Activated T-helper 17 cell treated with anti-CD3 and anti-CD28 coated beads, Interleukin-2, amount 50 U/mL, for 72 hours (primary cell): ENCODE results near the gene IMMP1L. TPM values are rescaled to one million over a fixed set of nuclear protein-coding genes. Genes with fewer than 3 reads are reported as not detected.

Experiments used
- ATAC-seq: fragments of 150-1000 bp; cut with Tn5 transposase; replicated peaks from 2 replicates; pipeline ENCODE4 v1.10.0; 2021; ENCODE audit warnings: mild to moderate bottlenecking, moderate library complexity
- H3K27ac Mint-ChIP-seq: one replicate; pipeline ENCODE4 v1.8.0; 2022; ENCODE audit warnings: mixed read lengths
- H3K27me3 Mint-ChIP-seq: one replicate; pipeline ENCODE4 v1.8.0; 2022; ENCODE audit warnings: mixed read lengths
- H3K36me3 Mint-ChIP-seq: one replicate; pipeline ENCODE4 v1.8.0; 2022; ENCODE audit warnings: low read depth, mild to moderate bottlenecking, mixed read lengths
- H3K4me1 Mint-ChIP-seq: one replicate; pipeline ENCODE4 v1.8.0; 2022; ENCODE audit warnings: mixed read lengths
- H3K4me3 Mint-ChIP-seq: one replicate; pipeline ENCODE4 v1.8.0; 2022; ENCODE audit warnings: mild to moderate bottlenecking, mixed read lengths
- H3K9me3 Mint-ChIP-seq: one replicate; pipeline ENCODE4 v1.8.0; 2022; ENCODE audit warnings: mixed read lengths
- total RNA-seq, 2 donors: library from RNA; stranded (reverse); gene quantifications; one replicate each; pipeline ENCODE4 v1.2.3, GENCODE V29; 2022

IMMP1L gene
- total RNA-seq, 2 donors from 2014 or later, result 16.4 to 24.5 TPM

DNA sequence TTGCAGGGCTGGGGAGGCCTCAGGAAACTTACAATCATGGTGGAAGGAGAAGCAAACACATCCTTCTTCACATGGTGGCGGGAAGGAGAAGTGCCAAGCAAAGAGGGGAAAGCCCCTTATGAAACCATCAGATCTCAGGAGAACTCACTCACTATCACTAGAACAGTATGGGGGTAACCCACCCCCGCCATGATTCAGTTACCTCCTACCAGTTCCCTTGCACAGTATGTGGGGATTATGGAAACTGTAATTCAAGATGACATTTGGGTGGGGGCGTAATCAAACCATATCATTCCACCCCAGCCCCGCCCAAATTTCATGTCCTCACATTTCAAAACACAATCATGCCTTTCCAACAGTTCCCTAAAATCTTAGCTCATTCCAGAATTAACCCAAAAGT is 16.2 kb downstream of the IMMP1L start:
- no peak overlapping the region for H3K4me3 Mint-ChIP-seq
- no peaks in the 10 kb centered on the region for H3K27me3 Mint-ChIP-seq
- ATAC-seq, result no peak
- H3K9me3 Mint-ChIP-seq, result no peaks in the 10 kb centered on the region
- no peak overlapping the region for H3K27ac Mint-ChIP-seq
- peaks cover 21% of the 10 kb centered on the region for H3K4me1 Mint-ChIP-seq
- peaks cover 47% of the 10 kb centered on the region for H3K36me3 Mint-ChIP-seq

DNA sequence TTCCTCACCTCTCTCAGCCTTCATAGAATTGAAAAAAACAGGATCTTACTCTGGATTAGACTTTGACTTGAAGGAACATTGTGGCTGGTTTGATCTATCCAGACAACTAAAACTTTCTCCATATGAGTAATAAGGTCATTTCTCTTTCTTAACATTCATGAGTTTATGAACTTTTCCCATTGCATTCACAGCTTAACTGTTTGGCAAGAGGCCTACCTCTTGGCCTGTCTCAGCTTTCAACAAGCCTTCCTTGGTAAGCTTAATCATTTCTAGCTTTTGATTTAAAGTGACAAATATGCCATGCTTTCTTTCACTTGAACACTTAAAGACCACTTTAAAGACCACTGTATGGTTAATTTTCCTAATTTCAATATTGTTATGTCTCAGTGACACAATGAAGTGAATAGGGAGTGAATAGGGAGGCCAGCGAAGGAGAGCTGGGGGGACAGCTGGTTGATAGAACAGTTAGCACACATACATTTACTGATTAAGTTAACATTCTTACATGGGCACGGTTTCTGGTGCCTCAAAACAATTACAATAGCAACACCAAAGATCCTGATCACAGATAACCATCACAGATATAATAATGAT is 17.0 kb downstream of the IMMP1L start:
- peak; percentile 35 for ATAC-seq
- Mint-ChIP-seq H3K9me3 (no peaks in the 10 kb centered on the region), H3K27ac (no peak overlapping the region), H3K4me3 (no peak overlapping the region), H3K36me3 (peaks cover 49% of the 10 kb centered on the region), H3K4me1 (peaks cover 21% of the 10 kb centered on the region), H3K27me3 (no peaks in the 10 kb centered on the region)

DNA sequence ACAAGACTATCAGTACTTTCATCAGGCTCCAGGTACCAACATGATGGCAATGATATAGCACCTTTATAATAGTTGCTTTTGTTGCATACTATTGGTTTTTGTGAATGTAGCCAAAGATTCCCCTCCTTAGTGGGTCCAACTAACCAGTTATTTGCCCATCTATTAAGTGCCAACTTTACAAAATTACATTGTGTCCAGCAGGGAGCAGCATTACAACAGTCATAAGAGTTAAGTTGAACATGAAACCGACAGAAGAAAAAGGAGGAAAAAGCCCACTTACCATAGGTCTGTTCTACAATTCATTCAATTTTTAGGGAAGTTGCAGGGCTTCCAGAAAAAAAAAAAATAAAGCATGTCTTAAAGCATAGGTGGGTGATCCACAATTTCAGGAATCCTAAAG is 21.6 kb downstream of the IMMP1L start:
- H3K4me3 Mint-ChIP-seq, result no peak overlapping the region
- no peaks in the 10 kb centered on the region for H3K27me3 Mint-ChIP-seq
- peaks cover 5% of the 10 kb centered on the region for H3K4me1 Mint-ChIP-seq
- H3K9me3 Mint-ChIP-seq, result no peaks in the 10 kb centered on the region
- no peak for ATAC-seq
- H3K36me3 Mint-ChIP-seq, result peaks cover 19% of the 10 kb centered on the region
- no peak overlapping the region for H3K27ac Mint-ChIP-seq

DNA sequence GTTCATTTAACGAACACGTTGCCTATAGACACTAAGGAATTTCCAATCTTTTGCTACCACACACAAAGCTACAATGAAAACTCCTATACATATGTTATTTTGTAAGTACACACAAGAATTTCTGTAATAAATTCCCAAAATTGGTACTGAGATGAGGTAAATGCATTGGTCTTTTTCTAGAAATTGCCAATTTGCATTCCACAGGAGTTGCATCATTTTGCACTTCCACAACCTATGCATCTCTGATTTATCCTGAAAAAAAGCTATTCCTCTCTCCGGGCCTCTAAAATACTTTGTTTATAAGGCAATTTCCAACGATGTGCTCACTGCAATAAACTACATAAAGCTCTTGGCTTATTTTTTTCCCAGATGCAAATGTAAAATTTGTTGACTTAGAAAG is 24.9 kb downstream of the IMMP1L start:
- Mint-ChIP-seq H3K36me3 (peaks cover 10% of the 10 kb centered on the region), H3K4me1 (no peaks in the 10 kb centered on the region), H3K27me3 (no peaks in the 10 kb centered on the region), H3K4me3 (no peak overlapping the region), H3K27ac (no peak overlapping the region), H3K9me3 (no peaks in the 10 kb centered on the region)
- no peak for ATAC-seq

DNA sequence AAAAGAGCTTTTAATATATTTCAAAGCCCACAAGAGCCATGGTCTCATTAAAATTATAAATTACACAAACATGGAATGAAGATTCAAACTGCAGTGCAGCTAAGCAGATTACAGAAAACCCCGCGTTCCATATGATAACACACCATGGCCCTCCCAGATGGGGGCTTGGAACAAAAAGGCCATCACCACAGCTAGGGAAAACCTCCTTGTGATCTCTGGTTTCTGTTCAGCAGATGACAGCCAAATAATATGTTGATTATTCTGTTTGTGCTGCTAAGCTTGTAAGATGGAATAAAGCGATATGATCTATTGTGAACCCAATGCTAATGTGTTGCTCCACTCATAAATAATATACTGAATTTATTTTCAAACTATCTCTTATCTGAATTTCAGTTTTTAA is 28.5 kb downstream of the IMMP1L start:
- H3K4me3 Mint-ChIP-seq, result no peak overlapping the region
- H3K36me3 Mint-ChIP-seq, result no peaks in the 10 kb centered on the region
- ATAC-seq, result no peak
- no peaks in the 10 kb centered on the region for H3K4me1 Mint-ChIP-seq
- H3K27me3 Mint-ChIP-seq, result no peaks in the 10 kb centered on the region
- no peak overlapping the region for H3K27ac Mint-ChIP-seq
- no peaks in the 10 kb centered on the region for H3K9me3 Mint-ChIP-seq

- H3K36me3 Mint-ChIP-seq, result no peaks in the 10 kb centered on the region
- H3K27ac Mint-ChIP-seq, result no peak overlapping the region
These were observed 30.4 kb downstream of the IMMP1L start for GRCh38 chr11:31479066-31479465.

DNA sequence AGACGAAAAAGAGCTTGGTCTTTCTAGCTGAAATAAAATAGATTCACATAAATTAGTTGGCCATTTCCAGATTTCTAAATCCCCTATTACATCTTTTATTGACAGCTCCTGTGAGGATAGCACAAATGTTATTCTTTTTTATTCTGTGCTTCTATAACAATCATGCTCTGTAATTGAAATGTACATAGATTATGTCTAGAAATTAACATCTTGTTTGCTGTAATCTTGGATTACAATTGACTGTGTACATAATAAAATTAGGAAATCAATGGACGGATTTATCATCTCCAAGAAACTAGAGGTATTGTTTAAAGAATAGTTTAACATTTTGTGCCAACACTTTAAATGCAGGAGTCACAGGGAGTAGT is 31.2 kb downstream of the IMMP1L start:
- H3K27ac Mint-ChIP-seq, result no peak overlapping the region
- H3K4me3 Mint-ChIP-seq, result no peak overlapping the region
- no peak for ATAC-seq
- no peaks in the 10 kb centered on the region for H3K9me3 Mint-ChIP-seq
- H3K36me3 Mint-ChIP-seq, result no peaks in the 10 kb centered on the region
- no peaks in the 10 kb centered on the region for H3K27me3 Mint-ChIP-seq
- peaks cover 4% of the 10 kb centered on the region for H3K4me1 Mint-ChIP-seq

More at GRCh38 chr11:31479066-31479465, 30.4 kb downstream of the IMMP1L start:
- H3K9me3 Mint-ChIP-seq, result no peaks in the 10 kb centered on the region
- no peaks in the 10 kb centered on the region for H3K27me3 Mint-ChIP-seq
- ATAC-seq, result no peak
- no peak overlapping the region for H3K4me3 Mint-ChIP-seq
- H3K4me1 Mint-ChIP-seq, result peaks cover 4% of the 10 kb centered on the region

DNA sequence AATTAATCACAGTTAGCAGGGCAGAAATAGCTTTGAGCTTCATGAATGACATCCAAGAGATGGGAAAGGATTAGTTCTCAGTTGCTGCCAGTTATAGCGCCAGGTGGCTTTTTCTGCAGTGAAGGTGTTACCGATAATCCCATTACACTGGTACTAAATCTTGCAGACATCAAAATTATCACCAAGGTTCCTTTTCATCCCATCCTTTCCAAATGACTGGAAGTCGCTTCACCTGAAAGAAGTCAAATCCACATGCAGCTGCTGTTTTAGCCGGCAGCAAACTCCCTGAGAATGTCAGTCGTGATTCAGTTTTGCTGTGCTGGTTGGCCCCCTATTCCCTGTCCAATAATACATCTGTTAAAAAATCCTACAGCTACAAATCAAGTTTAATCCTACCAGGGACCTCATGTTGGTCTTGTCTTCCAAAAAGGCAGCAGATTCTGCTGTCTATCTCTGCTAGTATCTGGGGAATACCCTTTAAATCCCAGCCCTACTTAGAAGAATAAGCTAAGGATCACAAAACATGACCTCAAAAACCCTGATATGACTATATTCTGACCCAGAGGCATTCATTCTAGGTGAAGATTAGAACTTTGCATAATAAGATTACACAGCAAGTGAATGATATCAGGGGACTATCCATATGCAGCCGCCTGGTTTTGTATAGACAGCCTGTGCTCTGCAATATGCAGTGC is 31.7 kb downstream of the IMMP1L start:
- Mint-ChIP-seq H3K27ac (no peak overlapping the region), H3K9me3 (no peaks in the 10 kb centered on the region), H3K4me1 (peaks cover 4% of the 10 kb centered on the region), H3K4me3 (no peak overlapping the region), H3K27me3 (no peaks in the 10 kb centered on the region), H3K36me3 (no peaks in the 10 kb centered on the region)
- ATAC-seq, result peak; percentile 53

DNA sequence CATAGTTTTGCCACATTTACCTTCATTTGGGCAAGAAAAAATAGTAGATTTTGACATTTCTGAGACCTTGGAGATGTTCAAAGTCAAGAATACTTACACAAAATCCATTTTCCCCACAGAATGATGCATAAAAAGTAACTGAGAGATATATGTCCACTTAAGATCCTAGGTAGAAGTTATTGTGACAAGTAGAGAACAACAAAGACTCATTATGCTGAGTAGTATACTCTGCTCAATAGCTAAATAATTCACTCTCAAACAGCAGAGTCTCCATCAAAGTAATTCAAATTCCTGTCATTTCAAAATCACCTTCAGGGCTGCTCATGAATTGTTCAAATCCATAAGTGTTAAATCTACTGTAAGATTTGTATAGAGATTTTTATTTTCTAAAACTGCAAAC is 35.3 kb downstream of the IMMP1L start:
- no peak for ATAC-seq
- peaks cover 4% of the 10 kb centered on the region for H3K4me1 Mint-ChIP-seq
- peaks cover 3% of the 10 kb centered on the region for H3K9me3 Mint-ChIP-seq
- peaks cover 5% of the 10 kb centered on the region for H3K36me3 Mint-ChIP-seq
- H3K4me3 Mint-ChIP-seq, result no peak overlapping the region
- no peak overlapping the region for H3K27ac Mint-ChIP-seq
- H3K27me3 Mint-ChIP-seq, result no peaks in the 10 kb centered on the region

DNA sequence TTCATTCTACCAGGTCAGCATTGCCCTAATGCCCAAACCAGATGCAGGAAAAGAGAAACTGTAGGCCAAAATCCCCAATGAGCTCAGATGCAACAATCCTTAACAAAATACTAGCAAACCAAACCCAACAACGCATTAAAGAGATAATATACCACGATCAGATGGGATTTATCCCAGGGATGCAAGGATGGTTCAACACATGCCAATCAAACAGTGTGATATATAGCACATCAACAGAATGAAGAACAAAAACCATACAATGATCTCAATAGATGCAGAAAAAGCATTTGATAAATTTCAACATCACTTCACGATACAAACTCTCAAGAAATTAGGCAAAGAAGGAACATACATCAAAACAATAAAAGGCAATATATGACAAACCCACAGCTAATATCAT is 45.0 kb downstream of the IMMP1L start:
- H3K27me3 Mint-ChIP-seq, result no peaks in the 10 kb centered on the region
- no peak overlapping the region for H3K27ac Mint-ChIP-seq
- H3K4me1 Mint-ChIP-seq, result no peaks in the 10 kb centered on the region
- H3K9me3 Mint-ChIP-seq, result peaks cover 11% of the 10 kb centered on the region
- H3K36me3 Mint-ChIP-seq, result peaks cover 49% of the 10 kb centered on the region
- ATAC-seq, result no peak
- no peak overlapping the region for H3K4me3 Mint-ChIP-seq

GRCh38 chr11:31455177-31455576 is 54.2 kb downstream of the IMMP1L start:
- Mint-ChIP-seq H3K27ac (no peak overlapping the region), H3K4me1 (no peaks in the 10 kb centered on the region), H3K4me3 (no peak overlapping the region), H3K36me3 (peaks cover 49% of the 10 kb centered on the region), H3K27me3 (no peaks in the 10 kb centered on the region), H3K9me3 (no peaks in the 10 kb centered on the region)
- no peak for ATAC-seq

- Mint-ChIP-seq H3K4me1 (no peaks in the 10 kb centered on the region), H3K36me3 (peaks cover 57% of the 10 kb centered on the region), H3K9me3 (no peaks in the 10 kb centered on the region), H3K27ac (no peak overlapping the region), H3K4me3 (no peak overlapping the region), H3K27me3 (no peaks in the 10 kb centered on the region)
- no peak for ATAC-seq
These were observed 58.6 kb downstream of the IMMP1L start for GRCh38 chr11:31450841-31451240.

DNA sequence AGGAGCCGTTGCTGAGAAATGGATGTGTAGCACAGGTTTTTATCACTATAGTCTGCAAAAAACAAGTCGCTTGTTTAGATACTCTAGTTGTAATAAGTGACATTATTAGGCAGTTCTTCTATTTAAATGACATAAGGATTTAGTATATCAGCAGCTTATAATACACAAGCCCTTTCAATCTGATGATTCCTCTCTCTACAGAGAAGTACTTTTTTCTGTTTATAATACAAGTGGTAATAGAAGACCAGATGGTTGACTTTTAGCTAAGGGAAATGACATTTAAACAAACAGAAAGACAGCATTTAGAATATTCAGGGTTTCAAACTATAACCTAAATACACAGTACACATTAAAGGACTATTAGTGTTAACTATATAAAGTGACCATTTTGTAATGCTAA is 60.4 kb downstream of the IMMP1L start:
- no peak for ATAC-seq
- Mint-ChIP-seq H3K9me3 (no peaks in the 10 kb centered on the region), H3K27ac (no peak overlapping the region)

DNA sequence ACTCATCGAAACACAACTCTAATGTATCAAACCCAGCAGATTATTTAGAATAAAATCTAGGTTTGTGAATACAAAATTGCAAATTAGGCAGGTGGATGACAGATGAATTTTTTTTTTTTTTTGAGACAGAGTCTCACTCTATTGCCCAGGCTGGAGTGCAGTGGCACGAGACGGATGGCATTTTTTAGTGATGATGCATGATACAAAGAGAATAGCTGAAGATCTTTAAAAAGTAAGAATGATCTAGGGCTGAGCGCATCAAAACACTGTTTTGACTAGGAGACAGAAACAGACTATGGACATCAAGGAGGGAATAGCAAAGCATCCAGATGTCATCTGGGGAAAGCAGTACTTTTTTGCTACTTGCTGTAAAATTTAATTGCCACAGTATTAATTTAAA is 63.8 kb downstream of the IMMP1L start:
- Mint-ChIP-seq H3K36me3 (peaks cover 22% of the 10 kb centered on the region), H3K4me1 (no peaks in the 10 kb centered on the region), H3K4me3 (no peak overlapping the region), H3K27me3 (no peaks in the 10 kb centered on the region), H3K9me3 (no peaks in the 10 kb centered on the region), H3K27ac (no peak overlapping the region)
- no peak for ATAC-seq

More for the DNA sequence above, 60.4 kb downstream of the IMMP1L start:
- Mint-ChIP-seq H3K4me1 (no peaks in the 10 kb centered on the region), H3K4me3 (no peak overlapping the region), H3K36me3 (peaks cover 46% of the 10 kb centered on the region), H3K27me3 (no peaks in the 10 kb centered on the region)

- no peaks in the 10 kb centered on the region for H3K4me1 Mint-ChIP-seq
- peaks cover 14% of the 10 kb centered on the region for H3K36me3 Mint-ChIP-seq
- no peak for ATAC-seq
- H3K9me3 Mint-ChIP-seq, result no peaks in the 10 kb centered on the region
- no peak overlapping the region for H3K4me3 Mint-ChIP-seq
- no peaks in the 10 kb centered on the region for H3K27me3 Mint-ChIP-seq
- no peak overlapping the region for H3K27ac Mint-ChIP-seq
These were observed 65.6 kb downstream of the IMMP1L start for GRCh38 chr11:31443802-31444201.
